Measurements from ENCODE around the gene ELL2. TPM values are rescaled to one million over a fixed set of nuclear protein-coding genes. Genes with fewer than 3 reads are reported as not detected.
"Not testable (repeated sequence)": the region's sequence is repeated elsewhere in the genome, so short reads cannot be mapped to it uniquely, and the experiment has no call there.

Gene ELL2
- total RNA-seq, 1 donor from 2014 or later, result 14.2 TPM

DNA sequence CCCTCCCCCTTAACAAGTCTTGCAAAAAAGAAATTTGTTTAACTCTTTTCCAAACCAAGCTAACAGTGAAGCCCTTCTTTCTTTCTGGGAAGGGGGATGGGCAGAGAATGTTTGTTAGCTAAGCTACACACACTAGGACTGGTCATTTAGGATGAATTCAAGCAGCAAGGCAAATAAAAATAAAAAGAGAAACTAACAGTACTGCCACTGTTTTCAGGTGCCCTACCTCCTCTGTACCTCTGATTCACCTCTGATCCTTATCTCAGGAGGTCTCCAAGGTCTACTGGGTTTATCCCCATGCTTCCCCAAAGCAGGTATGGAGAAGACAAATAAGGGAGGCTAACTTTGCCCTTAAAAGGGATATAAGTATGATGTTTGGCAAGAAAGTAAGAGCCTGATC lies 52.9 kb downstream of the ELL2 start:
- no peaks in the 10 kb centered on the region for H3K9me3 Mint-ChIP-seq
- H3K4me2 ChIP-seq, result no peak overlapping the region
- peaks cover 10% of the 10 kb centered on the region for H3F3A ChIP-seq (ENCODE audit: low read depth)
- no peaks in the 10 kb centered on the region for H3K79me2 ChIP-seq (ENCODE audit: low read depth)
- TF ChIP-seq, protein P1, sequence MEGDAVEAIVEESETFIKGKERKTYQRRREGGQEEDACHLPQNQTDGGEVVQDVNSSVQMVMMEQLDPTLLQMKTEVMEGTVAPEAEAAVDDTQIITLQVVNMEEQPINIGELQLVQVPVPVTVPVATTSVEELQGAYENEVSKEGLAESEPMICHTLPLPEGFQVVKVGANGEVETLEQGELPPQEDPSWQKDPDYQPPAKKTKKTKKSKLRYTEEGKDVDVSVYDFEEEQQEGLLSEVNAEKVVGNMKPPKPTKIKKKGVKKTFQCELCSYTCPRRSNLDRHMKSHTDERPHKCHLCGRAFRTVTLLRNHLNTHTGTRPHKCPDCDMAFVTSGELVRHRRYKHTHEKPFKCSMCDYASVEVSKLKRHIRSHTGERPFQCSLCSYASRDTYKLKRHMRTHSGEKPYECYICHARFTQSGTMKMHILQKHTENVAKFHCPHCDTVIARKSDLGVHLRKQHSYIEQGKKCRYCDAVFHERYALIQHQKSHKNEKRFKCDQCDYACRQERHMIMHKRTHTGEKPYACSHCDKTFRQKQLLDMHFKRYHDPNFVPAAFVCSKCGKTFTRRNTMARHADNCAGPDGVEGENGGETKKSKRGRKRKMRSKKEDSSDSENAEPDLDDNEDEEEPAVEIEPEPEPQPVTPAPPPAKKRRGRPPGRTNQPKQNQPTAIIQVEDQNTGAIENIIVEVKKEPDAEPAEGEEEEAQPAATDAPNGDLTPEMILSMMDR (IDR thresholded peaks at IDR 0.05), result no peak
- TF ChIP-seq EZH2phosphoT487 (IDR thresholded peaks at IDR 0.05) (no peak), EZH2 (IDR thresholded peaks at IDR 0.05) (no peak)
- no peak overlapping the region for H2AFZ ChIP-seq (replicated peaks)
- DNase-seq (ENCODE audit: low spot score), result no peak
- H3K36me3 Mint-ChIP-seq, result no peaks in the 10 kb centered on the region
- H3K27ac ChIP-seq, result no peak overlapping the region
- no peaks in the 10 kb centered on the region for H3K36me3 ChIP-seq
- H3K4me1 ChIP-seq, result peaks cover 28% of the 10 kb centered on the region
- no peak overlapping the region for H3K9ac ChIP-seq
- H3K4me3 ChIP-seq, result no peak overlapping the region
- no peaks in the 10 kb centered on the region for H3K9me3 ChIP-seq (ENCODE audit: low read depth)
- H3K4me3 Mint-ChIP-seq, result no peak overlapping the region
- no peaks in the 10 kb centered on the region for H3K27me3 Mint-ChIP-seq (ENCODE audit: insufficient read depth, low read depth)
- no peaks in the 10 kb centered on the region for H3K27me3 ChIP-seq
- H4K20me1 ChIP-seq (ENCODE audit: low read depth), result no peaks in the 10 kb centered on the region
- no peak overlapping the region for H3K27ac Mint-ChIP-seq
- H3K4me1 Mint-ChIP-seq, result peaks cover 25% of the 10 kb centered on the region

DNA sequence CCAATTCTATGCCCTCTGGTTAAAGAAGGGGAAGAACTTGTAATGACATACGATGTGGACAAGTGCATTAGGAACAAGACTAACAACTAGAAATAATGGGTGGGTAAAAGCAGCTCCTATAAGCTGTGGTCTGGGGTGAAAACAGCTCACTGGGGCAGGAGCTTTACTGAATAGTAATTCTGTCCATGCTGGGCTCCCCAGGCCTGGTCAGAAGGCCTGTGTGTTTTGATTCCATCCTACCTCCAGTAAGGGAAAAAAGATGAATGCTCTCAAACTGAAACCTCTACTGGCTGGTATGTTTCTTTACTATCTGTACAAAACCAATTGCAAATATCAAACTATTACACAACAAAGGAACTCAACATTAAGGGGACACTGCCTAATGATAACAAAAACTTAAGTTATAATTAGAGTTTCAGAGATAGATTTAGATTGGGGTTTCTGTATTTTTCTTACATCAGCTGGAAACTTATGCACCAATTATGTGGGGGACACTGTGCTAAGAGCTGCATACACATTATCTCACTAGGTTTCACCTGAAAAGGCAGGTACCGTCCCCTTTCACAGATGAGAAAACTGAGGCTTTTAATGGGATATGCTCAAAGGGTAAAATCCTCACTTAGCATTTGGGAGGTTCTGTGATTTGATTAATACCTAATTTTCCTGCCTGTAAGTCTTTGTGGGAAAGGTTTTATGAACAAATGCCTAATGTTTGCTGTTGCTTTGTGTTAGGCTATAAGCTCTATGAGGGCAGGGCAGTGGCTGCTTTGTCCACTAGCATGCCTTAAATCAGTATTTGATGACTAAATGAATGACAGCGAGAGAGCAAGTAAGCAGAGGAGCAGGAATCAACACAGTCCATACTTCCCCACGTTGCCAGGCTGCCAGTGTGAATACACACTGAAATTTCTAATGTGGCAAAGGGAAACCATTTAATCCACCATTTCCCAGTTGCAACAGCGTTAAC lies 53.6 kb downstream of the ELL2 start:
- Histone ChIP-seq H3K27ac (no peak overlapping the region), H3K4me1 (peaks cover 28% of the 10 kb centered on the region), H3K27me3 (no peaks in the 10 kb centered on the region), H3K4me3 (no peak overlapping the region), H3K4me2 (no peak overlapping the region), H3K9me3 (ENCODE audit: low read depth) (no peaks in the 10 kb centered on the region), H3K9ac (no peak overlapping the region), H3F3A (ENCODE audit: low read depth) (peaks cover 10% of the 10 kb centered on the region), H3K36me3 (no peaks in the 10 kb centered on the region), H3K79me2 (ENCODE audit: low read depth) (no peaks in the 10 kb centered on the region), H4K20me1 (ENCODE audit: low read depth) (no peaks in the 10 kb centered on the region), H2AFZ (replicated peaks) (no peak overlapping the region)
- Mint-ChIP-seq H3K27me3 (ENCODE audit: insufficient read depth, low read depth) (no peaks in the 10 kb centered on the region), H3K27ac (no peak overlapping the region), H3K36me3 (no peaks in the 10 kb centered on the region), H3K4me3 (no peak overlapping the region), H3K4me1 (peaks cover 25% of the 10 kb centered on the region), H3K9me3 (no peaks in the 10 kb centered on the region)
- TF ChIP-seq, protein P1 (IDR thresholded peaks at IDR 0.05), result no peak
- TF ChIP-seq EZH2phosphoT487 (IDR thresholded peaks at IDR 0.05) (no peak), EZH2 (IDR thresholded peaks at IDR 0.05) (no peak)
- DNase-seq (ENCODE audit: low spot score), result no peak

DNA sequence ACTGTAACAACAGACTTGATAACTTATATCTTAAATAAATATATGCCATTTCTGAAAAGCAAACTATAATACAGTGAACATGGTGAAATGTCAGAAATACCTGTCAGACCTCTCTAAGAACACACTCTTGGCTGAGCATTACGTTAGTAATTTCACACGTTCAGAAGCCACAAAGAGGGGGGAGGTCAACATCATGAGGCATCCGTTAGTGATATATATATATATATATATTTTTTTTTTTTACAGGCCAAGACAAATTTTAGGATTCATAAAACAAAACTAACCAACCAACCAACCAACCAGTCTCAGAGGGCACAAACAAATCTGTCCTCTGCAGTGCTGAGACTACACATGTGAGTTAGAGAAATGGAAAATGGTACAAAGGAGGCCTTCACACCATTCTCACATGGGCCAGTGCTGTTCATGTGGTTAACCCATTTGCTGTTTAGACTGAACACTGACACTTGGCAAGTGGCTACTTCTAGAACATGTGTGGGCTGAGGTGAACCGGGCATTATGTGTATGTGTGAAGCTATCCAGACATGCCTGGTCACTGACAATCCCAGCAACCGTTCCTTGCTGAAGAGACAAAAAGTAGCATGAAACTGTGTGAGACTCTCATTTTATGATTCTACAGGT lies 54.5 kb downstream of the ELL2 start:
- no peak overlapping the region for H3K4me3 Mint-ChIP-seq
- H3K9me3 Mint-ChIP-seq, result no peaks in the 10 kb centered on the region
- H4K20me1 ChIP-seq (ENCODE audit: low read depth), result no peaks in the 10 kb centered on the region
- no peak overlapping the region for H3K4me3 ChIP-seq
- no peak for TF ChIP-seq EZH2 (IDR thresholded peaks at IDR 0.05)
- TF ChIP-seq EZH2phosphoT487 (IDR thresholded peaks at IDR 0.05), result no peak
- TF ChIP-seq, protein P1 (IDR thresholded peaks at IDR 0.05), result no peak
- H3K27me3 Mint-ChIP-seq (ENCODE audit: insufficient read depth, low read depth), result no peaks in the 10 kb centered on the region
- no peak overlapping the region for H3K4me2 ChIP-seq
- H3K9ac ChIP-seq, result no peak overlapping the region
- H3K27ac ChIP-seq, result no peak overlapping the region
- H3F3A ChIP-seq (ENCODE audit: low read depth), result peaks cover 2% of the 10 kb centered on the region
- no peaks in the 10 kb centered on the region for H3K79me2 ChIP-seq (ENCODE audit: low read depth)
- H3K36me3 ChIP-seq, result no peaks in the 10 kb centered on the region
- no peaks in the 10 kb centered on the region for H3K36me3 Mint-ChIP-seq
- no peaks in the 10 kb centered on the region for H3K27me3 ChIP-seq
- H3K9me3 ChIP-seq (ENCODE audit: low read depth), result no peaks in the 10 kb centered on the region
- no peak for DNase-seq (ENCODE audit: low spot score)
- H3K4me1 Mint-ChIP-seq, result peaks cover 20% of the 10 kb centered on the region
- no peak overlapping the region for H3K27ac Mint-ChIP-seq
- no peak overlapping the region for H2AFZ ChIP-seq (replicated peaks)
- peaks cover 20% of the 10 kb centered on the region for H3K4me1 ChIP-seq

DNA sequence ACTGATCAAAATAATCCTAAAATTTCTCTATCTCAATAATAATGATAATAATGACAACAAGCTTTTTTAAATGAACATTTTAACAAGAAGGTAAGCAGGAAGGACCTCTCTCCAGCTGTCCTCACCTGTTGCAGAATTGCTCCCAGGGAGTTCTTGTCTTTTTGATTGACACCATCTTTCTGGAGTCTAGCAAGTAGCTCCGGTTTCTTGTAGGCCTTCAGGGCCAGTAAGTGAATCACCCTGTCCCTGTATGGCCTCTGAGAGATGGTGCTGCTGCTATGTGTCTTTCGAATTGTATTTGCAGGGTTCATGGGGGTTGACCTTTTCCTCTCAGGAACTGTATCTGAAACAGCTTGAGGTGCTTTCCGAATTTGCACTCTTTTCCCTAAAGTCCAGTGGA lies 55.3 kb downstream of the ELL2 start:
- H3K9me3 ChIP-seq (ENCODE audit: low read depth); H3K27ac Mint-ChIP-seq; H3K4me3 Mint-ChIP-seq; H3K4me3 ChIP-seq; H3F3A ChIP-seq (ENCODE audit: low read depth); H3K36me3 Mint-ChIP-seq; H3K27me3 ChIP-seq; H3K36me3 ChIP-seq; H3K4me2 ChIP-seq; H3K27me3 Mint-ChIP-seq (ENCODE audit: insufficient read depth, low read depth); H4K20me1 ChIP-seq (ENCODE audit: low read depth); DNase-seq (ENCODE audit: low spot score); H3K9ac ChIP-seq; H3K9me3 Mint-ChIP-seq; H2AFZ ChIP-seq (replicated peaks); H3K79me2 ChIP-seq (ENCODE audit: low read depth); H3K27ac ChIP-seq: not testable (repeated sequence)
- H3K4me1 Mint-ChIP-seq, result peaks cover 14% of the 10 kb centered on the region
- H3K4me1 ChIP-seq, result peaks cover 12% of the 10 kb centered on the region

All from neural progenitor cell (in vitro differentiated cells).